MM.1S (cell line): ENCODE results near the gene ADAMTS13.

Experiments
- CTCF ChIP-seq: fragments of 300-600 bp; sonication (generic); IDR thresholded peaks from 2 replicates; pipeline ENCODE4 v1.5.1; 2016; ENCODE audit warnings: antibody characterized with exemption, low read length, mixed read lengths
- EZH2phosphoT487 ChIP-seq: fragments of 300-600 bp; sonication (generic); IDR thresholded peaks from 2 replicates; pipeline ENCODE4 v1.6.1; 2018; ENCODE audit warnings: antibody characterized with exemption, low read length

GRCh38 chr9:133485531-133486260, 63.5 kb downstream of the ADAMTS13 start:
- TF ChIP-seq CTCF = no peak
- no peak for TF ChIP-seq EZH2phosphoT487
